Measurements from ENCODE around the gene MYL12A.

GRCh38 chr18:3214855-3215637 lies 32.6 kb upstream of the MYL12A start:
- TF ChIP-seq EZH2 (IDR thresholded peaks at IDR 0.05; ENCODE audit: borderline replicate concordance, low read depth, low read length, severe bottlenecking) (no peak), CTCF (IDR thresholded peaks at IDR 0.05; ENCODE audit: extremely low read depth in 1 of 2, insufficient read depth in 1 of 2, low read depth in 1 of 2, low read length in 2 of 2) (no peak), JUN (IDR thresholded peaks at IDR 0.05; ENCODE audit: borderline replicate concordance, insufficient read depth, insufficient read length, low read depth) (no peak), POLR2A (IDR thresholded peaks at IDR 0.05; ENCODE audit: low read depth, low read length) (no peak), POLR2AphosphoS5 (IDR thresholded peaks at IDR 0.05; ENCODE audit: insufficient read depth, low read depth, low read length) (no peak), MAX (IDR thresholded peaks at IDR 0.05; ENCODE audit: insufficient read depth, insufficient read length) (no peak)
